OCI-LY7 (cell line): Measurements from ENCODE around the gene WDR90. TPM values are rescaled to one million over a fixed set of nuclear protein-coding genes. Genes with fewer than 3 reads are reported as not detected.

Experiments
- BruUV-seq: library from RNA; stranded (reverse); fragments of 400-500 nt; replicated peaks from 2 replicates; lab custom pipeline; 2021; lab: Mats Ljungman, UMichigan
- CTCF ChIA-PET: fragments of 300-600 bp; sonication (Branson Sonifier 250); formaldehyde crosslinking; loops from one replicate; lab custom pipeline; 2022; ENCODE audit warnings: antibody characterized with exemption; ENCODE audit not compliant: unreplicated experiment; lab: Charles Lee
- POLR2A ChIA-PET: fragments of 300-600 bp; sonication (Branson Sonifier 250); formaldehyde crosslinking; loops from one replicate; lab custom pipeline; 2022; ENCODE audit warnings: antibody characterized with exemption; lab: Charles Lee
- DNase-seq: peaks from one replicate; pipeline ENCODE4 v3.0.0-alpha.2; 2015; ENCODE audit warnings: low spot score
- H2AFZ ChIP-seq: fragments of 200-600 bp; sonication (generic), shearing (Covaris generic); 2 replicates; pipeline ENCODE4 v1.6.1; 2014; ENCODE audit warnings: mild to moderate bottlenecking, antibody characterized with exemption, low read length, moderate library complexity
- H3K27ac ChIP-seq: fragments of 200-600 bp; sonication (generic); 2 replicates; pipeline ENCODE4 v1.5.1; 2014; ENCODE audit warnings: mixed run types, low read depth, mild to moderate bottlenecking, moderate library complexity, low read length, inconsistent platforms; ENCODE audit not compliant: poor library complexity, severe bottlenecking
- H3K36me3 ChIP-seq: fragments of 200-600 bp; sonication (generic); 2 replicates; pipeline ENCODE4 v1.6.1; 2014; ENCODE audit warnings: mild to moderate bottlenecking, antibody characterized with exemption, low read length, moderate library complexity, mixed read lengths; ENCODE audit not compliant: insufficient read depth
- H3K4me1 ChIP-seq: fragments of 200-600 bp; sonication (generic); 2 replicates; pipeline ENCODE4 v1.5.1; 2014; ENCODE audit warnings: mild to moderate bottlenecking, low read length; ENCODE audit not compliant: insufficient read depth, poor library complexity, severe bottlenecking
- H3K4me2 ChIP-seq: fragments of 200-600 bp; sonication (generic); 2 replicates; pipeline ENCODE4 v1.6.1; 2014; ENCODE audit warnings: mild to moderate bottlenecking, low read length
- H3K4me3 ChIP-seq: fragments of 200-600 bp; sonication (generic); 2 replicates; pipeline ENCODE4 v1.5.1; 2014; ENCODE audit warnings: mild to moderate bottlenecking, low read depth, low read length; ENCODE audit not compliant: poor library complexity, severe bottlenecking
- H3K79me2 ChIP-seq: fragments of 200-600 bp; sonication (generic); 2 replicates; pipeline ENCODE4 v1.6.1; 2016; ENCODE audit warnings: low read depth, mild to moderate bottlenecking, low read length, moderate library complexity, mixed read lengths; ENCODE audit not compliant: insufficient read depth
- H3K9me2 ChIP-seq: fragments of 200-600 bp; sonication (generic); 2 replicates; pipeline ENCODE4 v1.6.1; 2016; ENCODE audit warnings: mild to moderate bottlenecking, low read length, mixed read lengths; ENCODE audit not compliant: insufficient read depth
- H3K9me3 ChIP-seq: fragments of 200-600 bp; sonication (generic); 2 replicates; pipeline ENCODE4 v1.6.1; 2014; ENCODE audit warnings: mild to moderate bottlenecking, mixed run types, low read length, mixed read lengths
- H4K20me1 ChIP-seq: fragments of 200-600 bp; sonication (generic); 2 replicates; pipeline ENCODE4 v1.6.1; 2014; ENCODE audit warnings: mild to moderate bottlenecking, antibody characterized with exemption, low read length, moderate library complexity, mixed read lengths; ENCODE audit not compliant: insufficient read depth
- CTCF ChIP-seq: fragments of 200-600 bp; sonication (generic); conservative IDR thresholded peaks from 2 replicates; pipeline ENCODE4 v1.5.1; 2014; ENCODE audit warnings: mild to moderate bottlenecking, antibody characterized with exemption, low read length, moderate library complexity, mixed read lengths
- EZH2phosphoT487 ChIP-seq: fragments of 200-600 bp; sonication (generic); IDR thresholded peaks from 2 replicates; pipeline ENCODE4 v1.6.1; 2018; ENCODE audit warnings: low read depth, borderline replicate concordance, mild to moderate bottlenecking, mixed run types, antibody characterized with exemption, low read length, moderate library complexity, mixed read lengths
- intact Hi-C: fragments of 100-400 bp; cut with micrococcal nuclease; formaldehyde crosslinking; loops from one replicate; pipeline ENCODE4 v1.10.0; 2022; ENCODE audit not compliant: unreplicated experiment
- total RNA-seq, 2 experiments: library from RNA; depleted of rRNA in 1 of 2; stranded (reverse); fragments of >200 nt in 1 of 2; shearing (Covaris generic) in 1 of 2; gene quantifications; 2 replicates each; pipeline ENCODE4 v1.2.3, GENCODE V29; 2014 to 2022

Gene WDR90
- total RNA-seq, 2 experiments from 2014 or later: 110 to 153 TPM

GRCh38 chr16:680967-681745 lies 32.0 kb downstream of the WDR90 start:
- no TSS peak for BruUV-seq
- Histone ChIP-seq H3K27ac (peak overlapping the region; percentile 63), H3K4me2 (peak overlapping the region; percentile 88), H3K9me3 (no peaks in the 10 kb centered on the region), H3K9me2 (no peaks in the 10 kb centered on the region), H3K4me1 (peaks cover 40% of the 10 kb centered on the region), H3K4me3 (peak overlapping the region; percentile 82), H3K36me3 (peaks cover 35% of the 10 kb centered on the region), H4K20me1 (peaks cover 5% of the 10 kb centered on the region; the same call in 1 of the 2 replicates), H3K79me2 (peaks cover 25% of the 10 kb centered on the region; the same call in 1 of the 2 replicates), H2AFZ (no peak overlapping the region)
- no peak for TF ChIP-seq EZH2phosphoT487
- peak; percentile 47; the same call in 1 of the 2 replicates for TF ChIP-seq CTCF
- POLR2A ChIA-PET: no interaction called here
- intact Hi-C loops: loop anchor here (5.0 kb wide), 1 partner anchor 41 kb away; the partner anchor contains the start of gene ANTKMT
- DNase-seq: peak; percentile 58
- CTCF ChIA-PET: interaction anchor here (0.6 to 1.0 kb wide), 2 partner anchors 9 to 92 kb away, joined by 3 to 4 read pairs; partner anchors contain the start of gene WDR24

GRCh38 chr16:681746-682427 lies 32.7 kb downstream of the WDR90 start:
- H3K9me2 ChIP-seq: no peaks in the 10 kb centered on the region
- no peaks in the 10 kb centered on the region for H3K9me3 ChIP-seq
- H3K4me1 ChIP-seq: peaks cover 40% of the 10 kb centered on the region
- ChIA-PET POLR2A (no interaction called here), CTCF (interaction anchor here (0.6 kb wide), 1 partner anchor 93 kb away, joined by 3 read pairs; no protein-coding TSS in a partner anchor)
- intact Hi-C loops: loop anchor here (5.0 kb wide), 1 partner anchor 40 kb away; the partner anchor contains the start of gene ANTKMT
- peaks cover 42% of the 10 kb centered on the region for H3K36me3 ChIP-seq
- peaks cover 25% of the 10 kb centered on the region; the same call in 1 of the 2 replicates for H3K79me2 ChIP-seq
- no peak overlapping the region for H2AFZ ChIP-seq
- peak overlapping the region; percentile 88 for H3K4me2 ChIP-seq
- H4K20me1 ChIP-seq: peaks cover 5% of the 10 kb centered on the region; the same call in 1 of the 2 replicates
- peak overlapping the region; percentile 82 for H3K4me3 ChIP-seq
- H3K27ac ChIP-seq: no peak overlapping the region
- TF ChIP-seq CTCF (no peak), EZH2phosphoT487 (no peak)
- DNase-seq: no peak
- BruUV-seq: TSS peak; percentile 95
